Bronchial epithelial cell (primary cell): Measurements from ENCODE around the gene UNC45A. TPM values are rescaled to one million over a fixed set of nuclear protein-coding genes. Genes with fewer than 3 reads are reported as not detected.

Experiments used
- DNase-seq: peaks from one replicate; pipeline ENCODE4 v3.0.0-alpha.2; 2010; ENCODE audit warnings: low read depth
- FAIRE-seq: peaks from 2 replicates; lab custom pipeline; 2011; peaks lifted over from hg19 to GRCh38; lab: Jason Lieb, UNC
- H3K27me3 ChIP-seq: 2 replicates; pipeline ENCODE4 v1.5.1; 2011; ENCODE audit warnings: low read length; ENCODE audit not compliant: control insufficient read depth, insufficient read depth
- H3K36me3 ChIP-seq: 2 replicates; pipeline ENCODE4 v1.5.1; 2011; ENCODE audit warnings: low read length; ENCODE audit not compliant: control insufficient read depth, insufficient read depth
- H3K4me3 ChIP-seq: 2 replicates; pipeline ENCODE4 v1.5.1; 2011; ENCODE audit warnings: mild to moderate bottlenecking, low read depth, low read length, control low read depth
- CTCF ChIP-seq: IDR thresholded peaks from 2 replicates; pipeline ENCODE4 v1.5.1; 2011; ENCODE audit warnings: mild to moderate bottlenecking, moderate library complexity, low read length, control low read depth, inconsistent platforms; ENCODE audit not compliant: insufficient read depth, severe bottlenecking
- total RNA-seq: library from RNA; depleted of rRNA; stranded (reverse); fragments of >200 nt; gene quantifications from 2 replicates; pipeline ENCODE4 v1.2.1, GENCODE V29; 2014

UNC45A gene
- total RNA-seq, 1 donor from 2014 or later: 64.8 TPM

- FAIRE-seq (no peak), DNase-seq (no peak)
- Histone ChIP-seq H3K4me3 (no peak overlapping the region), H3K36me3 (peaks cover 48% of the 10 kb centered on the region), H3K27me3 (no peaks in the 10 kb centered on the region)
- no peak for TF ChIP-seq CTCF
Measured at GRCh38 chr15:90945091-90945490, 10.0 kb downstream of the UNC45A start.

GRCh38 chr15:90946538-90946937, 11.5 kb downstream of the UNC45A start:
- no peak for DNase-seq
- no peaks in the 10 kb centered on the region for H3K27me3 ChIP-seq
- TF ChIP-seq CTCF: no peak
- no peak for FAIRE-seq
- no peak overlapping the region for H3K4me3 ChIP-seq
- peaks cover 44% of the 10 kb centered on the region for H3K36me3 ChIP-seq

GRCh38 chr15:90946941-90947576, 12.0 kb downstream of the UNC45A start:
- Histone ChIP-seq H3K27me3 (no peaks in the 10 kb centered on the region), H3K36me3 (peaks cover 42% of the 10 kb centered on the region), H3K4me3 (no peak overlapping the region)
- FAIRE-seq: no peak
- TF ChIP-seq CTCF: no peak
- no peak for DNase-seq

GRCh38 chr15:90947577-90948357, 12.7 kb downstream of the UNC45A start:
- Histone ChIP-seq H3K27me3 (no peaks in the 10 kb centered on the region), H3K4me3 (no peak overlapping the region), H3K36me3 (peaks cover 37% of the 10 kb centered on the region)
- no peak for TF ChIP-seq CTCF
- DNase-seq: no peak
- no peak for FAIRE-seq

GRCh38 chr15:90948506-90948905, 13.4 kb downstream of the UNC45A start:
- FAIRE-seq (no peak), DNase-seq (no peak)
- no peak overlapping the region for H3K4me3 ChIP-seq
- H3K36me3 ChIP-seq: peaks cover 38% of the 10 kb centered on the region
- H3K27me3 ChIP-seq: no peaks in the 10 kb centered on the region
- no peak for TF ChIP-seq CTCF
